Measurements from ENCODE around the gene RBM20. TPM values are rescaled to one million over a fixed set of nuclear protein-coding genes. Genes with fewer than 3 reads are reported as not detected.

Gene RBM20
- total RNA-seq, 1 donor from 2014 or later = 1.0 TPM

DNA sequence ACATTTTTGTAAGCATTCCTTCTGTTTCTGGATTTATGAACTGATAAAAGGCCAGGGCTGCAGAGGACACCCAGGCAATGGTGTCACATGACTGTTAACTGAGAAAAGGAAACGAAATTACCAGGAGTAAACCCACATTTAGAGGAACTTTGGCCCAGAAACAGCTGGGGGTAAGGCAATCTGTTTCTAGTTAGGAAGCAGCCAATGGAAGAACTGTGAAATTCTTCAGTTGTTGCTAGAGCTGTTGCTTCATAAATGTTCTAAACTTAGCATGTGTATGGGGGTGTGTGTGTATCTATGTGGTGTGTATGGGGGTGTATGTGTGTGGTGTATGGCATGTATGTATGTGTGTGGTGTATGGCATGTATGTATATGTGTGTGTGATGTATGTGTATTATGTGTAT lies 215.8 kb downstream of the RBM20 start:
- Mint-ChIP-seq H3K9me3 (ENCODE audit: unreplicated experiment) (no peaks in the 10 kb centered on the region), H3K4me3 (ENCODE audit: unreplicated experiment) (no peak overlapping the region), H3K36me3 (ENCODE audit: low read depth, unreplicated experiment) (no peaks in the 10 kb centered on the region), H3K4me1 (ENCODE audit: unreplicated experiment) (peaks cover 11% of the 10 kb centered on the region), H3K27me3 (ENCODE audit: unreplicated experiment) (peaks cover 1% of the 10 kb centered on the region), H3K27ac (ENCODE audit: unreplicated experiment) (no peak overlapping the region)
- no peak for TF ChIP-seq CTCF (IDR thresholded peaks at IDR 0.05; ENCODE audit: unreplicated experiment)
- DNase-seq (ENCODE audit: low spot score) = no peak

DNA sequence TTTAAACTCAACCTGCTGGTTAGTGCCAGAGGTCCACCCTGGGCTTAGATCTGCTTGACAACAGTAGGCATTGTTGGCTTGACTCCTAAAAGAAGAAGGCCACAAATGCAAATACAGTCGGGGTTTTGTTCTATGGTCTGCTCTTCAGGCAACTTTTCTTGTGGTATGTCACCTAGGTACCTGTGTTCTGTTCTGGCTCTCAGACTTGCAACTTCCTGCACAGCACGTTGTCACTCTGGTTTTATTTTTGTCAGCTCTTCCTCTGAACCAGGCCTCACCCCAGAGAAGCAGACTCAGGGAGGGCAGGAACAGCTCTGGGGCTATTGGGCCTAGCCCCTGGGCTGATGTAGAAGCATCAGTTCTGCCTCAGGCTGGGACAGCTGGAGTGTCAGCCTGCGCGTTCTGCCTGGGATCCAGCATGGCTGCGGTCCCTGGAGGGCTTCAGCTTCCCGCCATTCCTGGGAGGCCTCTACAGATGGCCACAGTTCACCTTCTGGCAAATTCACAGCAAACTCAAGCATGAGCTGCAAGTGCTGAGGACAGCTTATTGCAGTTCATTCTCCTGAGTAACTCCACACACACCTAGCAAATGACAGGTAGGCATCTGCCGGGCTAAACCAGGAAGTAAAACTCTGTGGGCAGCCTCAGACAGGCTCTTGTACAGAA lies 216.6 kb downstream of the RBM20 start:
- Mint-ChIP-seq H3K27me3 (ENCODE audit: unreplicated experiment) (peaks cover 1% of the 10 kb centered on the region), H3K36me3 (ENCODE audit: low read depth, unreplicated experiment) (no peaks in the 10 kb centered on the region), H3K4me1 (ENCODE audit: unreplicated experiment) (peaks cover 14% of the 10 kb centered on the region), H3K27ac (ENCODE audit: unreplicated experiment) (no peak overlapping the region), H3K4me3 (ENCODE audit: unreplicated experiment) (no peak overlapping the region), H3K9me3 (ENCODE audit: unreplicated experiment) (no peaks in the 10 kb centered on the region)
- no peak for TF ChIP-seq CTCF (IDR thresholded peaks at IDR 0.05; ENCODE audit: unreplicated experiment)
- DNase-seq (ENCODE audit: low spot score) = no peak

DNA sequence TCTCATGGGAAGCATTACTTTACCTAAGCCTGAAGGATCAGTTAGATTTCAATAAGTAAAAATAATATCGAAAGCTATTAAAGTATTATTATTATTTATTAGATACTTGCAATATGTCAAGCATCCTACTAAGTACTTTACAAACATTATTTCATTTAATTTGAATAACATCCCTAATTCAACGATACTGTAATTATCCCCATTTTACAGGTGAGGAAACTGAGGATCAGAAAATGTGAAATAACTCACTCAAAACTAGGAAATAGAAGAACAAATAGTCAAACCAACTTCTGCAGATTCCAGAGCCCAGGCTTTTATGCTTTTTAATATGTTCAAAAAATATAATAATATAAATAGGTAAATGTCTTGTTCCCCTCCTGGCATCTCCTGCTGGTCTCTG lies 217.3 kb downstream of the RBM20 start:
- H3K4me3 Mint-ChIP-seq (ENCODE audit: unreplicated experiment) = no peak overlapping the region
- DNase-seq (ENCODE audit: low spot score) = no peak
- H3K27ac Mint-ChIP-seq (ENCODE audit: unreplicated experiment) = no peak overlapping the region
- H3K36me3 Mint-ChIP-seq (ENCODE audit: low read depth, unreplicated experiment) = no peaks in the 10 kb centered on the region
- no peak for TF ChIP-seq CTCF (IDR thresholded peaks at IDR 0.05; ENCODE audit: unreplicated experiment)
- H3K4me1 Mint-ChIP-seq (ENCODE audit: unreplicated experiment) = peaks cover 14% of the 10 kb centered on the region
- H3K27me3 Mint-ChIP-seq (ENCODE audit: unreplicated experiment) = peaks cover 1% of the 10 kb centered on the region
- H3K9me3 Mint-ChIP-seq (ENCODE audit: unreplicated experiment) = no peaks in the 10 kb centered on the region

DNA sequence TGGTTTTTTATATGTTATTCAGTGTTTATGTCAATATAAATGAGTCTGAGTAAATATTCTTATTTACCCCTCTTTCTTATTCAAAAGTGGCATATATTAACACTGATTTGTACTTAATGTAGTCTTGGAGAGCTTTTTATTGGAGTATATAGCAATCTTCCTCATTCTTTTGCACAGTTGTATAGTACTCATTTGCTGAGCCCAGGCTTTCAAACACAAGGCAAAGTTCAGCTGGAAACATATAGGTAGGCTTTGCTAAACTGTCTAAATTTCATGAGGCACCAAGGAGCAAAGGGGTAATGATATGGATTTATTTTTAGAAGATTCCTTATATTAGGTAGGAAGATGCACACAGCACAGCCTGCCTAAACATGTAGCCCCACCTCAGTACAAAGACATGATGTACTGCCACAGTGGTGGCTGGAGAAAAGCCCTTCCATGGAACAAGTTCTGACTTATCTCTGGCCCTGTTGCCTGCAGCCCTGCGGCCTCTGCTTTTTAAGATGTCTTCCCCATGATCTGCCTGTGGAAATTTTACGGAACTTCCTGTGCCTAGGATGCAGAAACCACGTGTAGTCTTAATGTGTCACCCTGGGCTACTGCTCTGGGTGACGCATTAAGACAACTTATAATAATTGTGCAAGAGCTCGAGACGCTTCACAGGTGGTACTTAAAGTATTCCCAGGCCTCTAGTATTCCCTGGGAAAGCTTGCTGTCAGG lies 218.0 kb downstream of the RBM20 start:
- H3K9me3 Mint-ChIP-seq (ENCODE audit: unreplicated experiment) = no peaks in the 10 kb centered on the region
- H3K27me3 Mint-ChIP-seq (ENCODE audit: unreplicated experiment) = peaks cover 1% of the 10 kb centered on the region
- TF ChIP-seq CTCF (IDR thresholded peaks at IDR 0.05; ENCODE audit: unreplicated experiment) = no peak
- no peaks in the 10 kb centered on the region for H3K36me3 Mint-ChIP-seq (ENCODE audit: low read depth, unreplicated experiment)
- no peak overlapping the region for H3K27ac Mint-ChIP-seq (ENCODE audit: unreplicated experiment)
- no peak for DNase-seq (ENCODE audit: low spot score)
- no peak overlapping the region for H3K4me3 Mint-ChIP-seq (ENCODE audit: unreplicated experiment)
- peaks cover 14% of the 10 kb centered on the region for H3K4me1 Mint-ChIP-seq (ENCODE audit: unreplicated experiment)

- Mint-ChIP-seq H3K36me3 (ENCODE audit: low read depth, unreplicated experiment) (no peaks in the 10 kb centered on the region), H3K4me1 (ENCODE audit: unreplicated experiment) (peaks cover 20% of the 10 kb centered on the region), H3K4me3 (ENCODE audit: unreplicated experiment) (no peak overlapping the region), H3K27me3 (ENCODE audit: unreplicated experiment) (peaks cover 5% of the 10 kb centered on the region), H3K27ac (ENCODE audit: unreplicated experiment) (no peak overlapping the region), H3K9me3 (ENCODE audit: unreplicated experiment) (no peaks in the 10 kb centered on the region)
- TF ChIP-seq CTCF (IDR thresholded peaks at IDR 0.05; ENCODE audit: unreplicated experiment) = no peak
- no peak for DNase-seq (ENCODE audit: low spot score)
Observed at GRCh38 chr10:110862961-110863360, 218.8 kb downstream of the RBM20 start.
